ENCODE results near the gene MASP2. TPM values are rescaled to one million over a fixed set of nuclear protein-coding genes. Genes with fewer than 3 reads are reported as not detected.
A peak's percentile ranks its signal among the peaks of the same experiment; 100 is the strongest.

MASP2 gene
- total and polyA plus RNA-seq, 9 of the 15 experiments (the other 6 are each of a cell fraction or from before 2014, with no cell fraction given): 0.01 to 0.23 (median 0.06) TPM; not detected in 3

- TF ChIP-seq E2F5 (CRISPR knock-in tag; IDR thresholded peaks at IDR 0.05) (no peak), BDP1 (IDR thresholded peaks at IDR 0.05; ENCODE audit: insufficient read depth, insufficient read length) (no peak), MAFF (IDR thresholded peaks at IDR 0.05; ENCODE audit: low read length) (no peak), KLF16 (IDR thresholded peaks at IDR 0.05) (no peak), ZNF695 (CRISPR knock-in tag; IDR thresholded peaks at IDR 0.05) (no peak), CREM (IDR thresholded peaks at IDR 0.05; ENCODE audit: low read depth) (peak; percentile 55), BRD9 (IDR thresholded peaks at IDR 0.05; ENCODE audit: low read depth, partially characterized antibody) (no peak), RBM39 (optimal IDR thresholded peaks at IDR 0.05; ENCODE audit: low read depth, low read length) (no peak), FOSL1 (tag; conservative IDR thresholded peaks at IDR 0.05) (0 out of 2 replicates have a peak, but pooled peaks have one; percentile 8), ZBTB11 (CRISPR knock-in tag; IDR thresholded peaks at IDR 0.05) (peak in 2 of 3 experiments; percentile 82 to 94; a peak in 5 of 6 replicates), ZC3H11A (IDR thresholded peaks at IDR 0.05; ENCODE audit: low read depth, low read length) (no peak), PML (IDR thresholded peaks at IDR 0.05; ENCODE audit: low read length) (no peak), PURB (CRISPR knock-in tag; IDR thresholded peaks at IDR 0.05; ENCODE audit: low read depth) (no peak), HNRNPL (IDR thresholded peaks at IDR 0.05; ENCODE audit: low read depth, low read length) (no peak; the same call in 1 of the 2 replicates), E2F4 (CRISPR knock-in tag; IDR thresholded peaks at IDR 0.05; ENCODE audit: low read depth) (no peak), ARID3A (IDR thresholded peaks at IDR 0.05; ENCODE audit: borderline replicate concordance, low read depth, low read length) (no peak), E2F1 (CRISPR knock-in tag; IDR thresholded peaks at IDR 0.05) (no peak), NFIX (CRISPR knock-in tag; IDR thresholded peaks at IDR 0.05; ENCODE audit: low read depth) (no peak), ZNF589 (CRISPR knock-in tag; IDR thresholded peaks at IDR 0.05; ENCODE audit: low read depth) (no peak)
These were observed 13.2 kb upstream of the MASP2 start, which contains the start of gene SRM (continued) for GRCh38 chr1:11059968-11060830.
